C4-2B (cell line): Measurements from ENCODE around the gene SULT2B1.

Source experiments
- ZFX ChIP-seq: fragments of 450-650 bp; IDR thresholded peaks from 2 replicates; pipeline ENCODE4 v1.6.1; 2017
- TF ChIP-seq, protein P1 (sequence below): fragments of 450-650 bp; conservative IDR thresholded peaks from 2 replicates; pipeline ENCODE4 v1.5.1; 2017; ENCODE audit warnings: mild to moderate bottlenecking

DNA sequence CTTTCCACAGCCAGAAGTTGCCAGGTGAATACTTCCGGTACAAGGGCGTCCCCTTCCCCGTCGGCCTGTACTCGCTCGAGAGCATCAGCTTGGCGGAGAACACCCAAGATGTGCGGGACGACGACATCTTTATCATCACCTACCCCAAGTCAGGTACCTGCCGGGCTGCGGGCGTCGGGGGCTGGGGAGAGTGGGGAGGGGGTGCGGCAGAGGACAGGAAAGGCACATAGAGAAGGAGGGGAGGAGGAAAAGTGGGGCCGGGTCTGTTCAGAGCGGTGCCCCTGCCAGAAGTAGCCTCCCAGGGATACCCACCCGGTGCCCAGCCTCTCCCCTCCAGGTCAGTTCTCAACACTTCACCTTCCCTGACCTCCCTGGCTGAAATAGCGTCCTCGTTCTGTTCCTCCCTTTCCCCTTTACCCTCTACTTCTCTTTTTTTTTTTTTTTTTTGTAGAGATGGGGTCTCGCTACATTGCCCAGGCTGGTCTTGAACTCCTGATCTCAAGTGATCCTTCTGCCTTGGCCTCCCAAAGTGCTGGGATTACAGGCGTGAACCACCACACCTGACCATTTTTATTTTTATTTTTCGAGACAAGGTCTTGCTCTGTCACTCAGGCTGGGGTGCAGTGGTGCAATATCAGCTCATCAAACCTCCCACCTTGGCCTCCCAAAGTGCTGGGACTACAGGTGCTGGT is 24.1 kb downstream of the SULT2B1 start:
- TF ChIP-seq, protein P1, sequence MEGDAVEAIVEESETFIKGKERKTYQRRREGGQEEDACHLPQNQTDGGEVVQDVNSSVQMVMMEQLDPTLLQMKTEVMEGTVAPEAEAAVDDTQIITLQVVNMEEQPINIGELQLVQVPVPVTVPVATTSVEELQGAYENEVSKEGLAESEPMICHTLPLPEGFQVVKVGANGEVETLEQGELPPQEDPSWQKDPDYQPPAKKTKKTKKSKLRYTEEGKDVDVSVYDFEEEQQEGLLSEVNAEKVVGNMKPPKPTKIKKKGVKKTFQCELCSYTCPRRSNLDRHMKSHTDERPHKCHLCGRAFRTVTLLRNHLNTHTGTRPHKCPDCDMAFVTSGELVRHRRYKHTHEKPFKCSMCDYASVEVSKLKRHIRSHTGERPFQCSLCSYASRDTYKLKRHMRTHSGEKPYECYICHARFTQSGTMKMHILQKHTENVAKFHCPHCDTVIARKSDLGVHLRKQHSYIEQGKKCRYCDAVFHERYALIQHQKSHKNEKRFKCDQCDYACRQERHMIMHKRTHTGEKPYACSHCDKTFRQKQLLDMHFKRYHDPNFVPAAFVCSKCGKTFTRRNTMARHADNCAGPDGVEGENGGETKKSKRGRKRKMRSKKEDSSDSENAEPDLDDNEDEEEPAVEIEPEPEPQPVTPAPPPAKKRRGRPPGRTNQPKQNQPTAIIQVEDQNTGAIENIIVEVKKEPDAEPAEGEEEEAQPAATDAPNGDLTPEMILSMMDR, result no peak
- TF ChIP-seq ZFX, result no peak
